K562 (cell line): ENCODE data around the gene DCAF17. TPM values are rescaled to one million over a fixed set of nuclear protein-coding genes. Genes with fewer than 3 reads are reported as not detected.
A peak's percentile ranks its signal among the peaks of the same experiment; 100 is the strongest.

ENCODE experiments used
- CHD4 ChIP-seq: fragments of 200-600 bp; sonication (generic); IDR thresholded peaks from 3 replicates; pipeline ENCODE4 v1.6.1; 2012; ENCODE audit warnings: low read depth, mild to moderate bottlenecking, mixed read lengths, low read length, inconsistent platforms; ENCODE audit not compliant: insufficient read depth, insufficient replicate concordance, poor library complexity, severe bottlenecking
- GTF2F1 ChIP-seq: IDR thresholded peaks from 2 replicates; pipeline ENCODE4 v1.6.1; 2011; ENCODE audit warnings: low read depth, low read length, improper control_type of control experiment
- HNRNPL ChIP-seq: fragments of 200-400 bp; formaldehyde crosslinking; IDR thresholded peaks from 2 replicates; pipeline ENCODE4 v1.6.1; 2017; ENCODE audit warnings: low read depth, mild to moderate bottlenecking, low read length
- KLF1 ChIP-seq: fragments of 450-650 bp; IDR thresholded peaks from 2 replicates; pipeline ENCODE4 v1.6.1; 2016; ENCODE audit warnings: missing genetic modification characterization, missing compliant biosample characterization
- KLF6 ChIP-seq: fragments of 250-450 bp; sonication (Bioruptor Pico); IDR thresholded peaks from 2 replicates; pipeline ENCODE4 v1.4.0; 2020; ENCODE audit warnings: mild to moderate bottlenecking, moderate library complexity, borderline replicate concordance
- MEIS2 ChIP-seq: fragments of 450-650 bp; IDR thresholded peaks from 2 replicates; pipeline ENCODE4 v1.6.1; 2014; ENCODE audit warnings: mild to moderate bottlenecking; ENCODE audit not compliant: partially characterized antibody
- MTA1 ChIP-seq: fragments of 450-650 bp; IDR thresholded peaks from 2 replicates; pipeline ENCODE4 v1.6.1; 2017; ENCODE audit warnings: borderline replicate concordance
- MYBL2 ChIP-seq, 2 experiments: fragments of 450-650 bp in 1 of 2; sonication (generic) in 1 of 2; formaldehyde crosslinking in 1 of 2; IDR thresholded peaks; 2 replicates each; pipeline versions ENCODE4 v1.6.1 to v1.8.1; 2017 to 2022; ENCODE audit warnings: borderline replicate concordance in 1 of 2, inconsistent platforms in 1 of 2, low read depth in 1 of 2, mild to moderate bottlenecking in 1 of 2, missing genetic modification reagents in 1 of 2, moderate library complexity in 1 of 2
- NR4A1 ChIP-seq, 2 experiments: fragments of 250-450 bp in 1 of 2; fragments of 450-650 bp in 1 of 2; sonication (Bioruptor Pico) in 1 of 2; IDR thresholded peaks; 2 replicates each; pipeline versions ENCODE4 v1.4.0 to v1.6.1; 2016 to 2020; ENCODE audit warnings: mild to moderate bottlenecking in 2 of 2, missing compliant biosample characterization in 1 of 2, missing genetic modification characterization in 1 of 2, moderate library complexity in 1 of 2
- SETDB1 ChIP-seq: IDR thresholded peaks from one replicate; pipeline ENCODE4 v1.6.1; 2012; ENCODE audit warnings: low read length, control low read depth, inconsistent platforms
- ZNF511 ChIP-seq: sonication (generic); formaldehyde crosslinking; IDR thresholded peaks from 2 replicates; pipeline ENCODE4 v1.8.0; 2022; ENCODE audit warnings: mild to moderate bottlenecking, missing genetic modification reagents
- ZNF518B ChIP-seq: fragments of 250-450 bp; sonication (Bioruptor Pico); IDR thresholded peaks from 2 replicates; pipeline ENCODE4 v1.5.0; 2021; ENCODE audit warnings: mild to moderate bottlenecking, moderate library complexity
- ZNF717 ChIP-seq: fragments of 250-450 bp; sonication (Bioruptor Pico); IDR thresholded peaks from 2 replicates; pipeline ENCODE4 v1.5.0; 2021
- polyA plus RNA-seq, 8 experiments: library from polyadenylated mRNA; depleted of rRNA in 4 of 8; stranded (reverse) in 5 of 8; unstranded in 3 of 8; fragments of >200 nt; fragmentation: Nextera tagmentation in 2 of 8; fragmentation: Illumina TruSeq in 1 of 8; extraction: Ambion mirVana in 2 of 8; extraction: Trizol in 1 of 8; gene quantifications; 2 replicates each; pipeline versions ENCODE4 v1.2.1 to v1.2.3, GENCODE V29; 2011 to 2014; ENCODE audit warnings: inconsistent platforms in 1 of 8, missing spikeins in 1 of 8
- total RNA-seq, 7 experiments: library from RNA; depleted of rRNA in 6 of 7; stranded (reverse); fragments of >200 nt in 6 of 7; fragmentation: Illumina TruSeq in 2 of 7; extraction: Trizol in 2 of 7; gene quantifications; 2 replicates each; pipeline versions ENCODE4 v1.2.1 to v1.2.3, GENCODE V29; 2011 to 2021; ENCODE audit warnings: low replicate concordance in 1 of 7
- TF ChIP-seq, protein P1 (sequence below): fragments of 250-450 bp; sonication (Bioruptor Pico); IDR thresholded peaks from 2 replicates; pipeline ENCODE4 v1.9.0; 2021; ENCODE audit warnings: mild to moderate bottlenecking, inconsistent platforms
- TF ChIP-seq, protein P2 (sequence below): fragments of 450-650 bp; conservative IDR thresholded peaks from 2 replicates; pipeline ENCODE4 v1.6.1; 2016; ENCODE audit warnings: missing genetic modification characterization, low read depth, mild to moderate bottlenecking, control low read depth, missing compliant biosample characterization
- TF ChIP-seq, protein P3 (sequence below): fragments of 450-650 bp; formaldehyde crosslinking; IDR thresholded peaks from 2 replicates; pipeline ENCODE4 v1.4.0; 2020; ENCODE audit warnings: mild to moderate bottlenecking, moderate library complexity

Gene DCAF17
- total and polyA plus RNA-seq, 9 of the 15 experiments (the other 6 are each of a cell fraction or from before 2014, with no cell fraction given), result 10.0 to 38.5 (median 27.1) TPM

- no peak for TF ChIP-seq ZNF518B
- TF ChIP-seq MTA1, result no peak
- TF ChIP-seq, protein P1, sequence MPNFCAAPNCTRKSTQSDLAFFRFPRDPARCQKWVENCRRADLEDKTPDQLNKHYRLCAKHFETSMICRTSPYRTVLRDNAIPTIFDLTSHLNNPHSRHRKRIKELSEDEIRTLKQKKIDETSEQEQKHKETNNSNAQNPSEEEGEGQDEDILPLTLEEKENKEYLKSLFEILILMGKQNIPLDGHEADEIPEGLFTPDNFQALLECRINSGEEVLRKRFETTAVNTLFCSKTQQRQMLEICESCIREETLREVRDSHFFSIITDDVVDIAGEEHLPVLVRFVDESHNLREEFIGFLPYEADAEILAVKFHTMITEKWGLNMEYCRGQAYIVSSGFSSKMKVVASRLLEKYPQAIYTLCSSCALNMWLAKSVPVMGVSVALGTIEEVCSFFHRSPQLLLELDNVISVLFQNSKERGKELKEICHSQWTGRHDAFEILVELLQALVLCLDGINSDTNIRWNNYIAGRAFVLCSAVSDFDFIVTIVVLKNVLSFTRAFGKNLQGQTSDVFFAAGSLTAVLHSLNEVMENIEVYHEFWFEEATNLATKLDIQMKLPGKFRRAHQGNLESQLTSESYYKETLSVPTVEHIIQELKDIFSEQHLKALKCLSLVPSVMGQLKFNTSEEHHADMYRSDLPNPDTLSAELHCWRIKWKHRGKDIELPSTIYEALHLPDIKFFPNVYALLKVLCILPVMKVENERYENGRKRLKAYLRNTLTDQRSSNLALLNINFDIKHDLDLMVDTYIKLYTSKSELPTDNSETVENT (CRISPR knock-in tag), result peak; percentile 72
- peak; percentile 46; the same call in 1 of the 2 replicates for TF ChIP-seq KLF1 (tag)
- TF ChIP-seq, protein P2, sequence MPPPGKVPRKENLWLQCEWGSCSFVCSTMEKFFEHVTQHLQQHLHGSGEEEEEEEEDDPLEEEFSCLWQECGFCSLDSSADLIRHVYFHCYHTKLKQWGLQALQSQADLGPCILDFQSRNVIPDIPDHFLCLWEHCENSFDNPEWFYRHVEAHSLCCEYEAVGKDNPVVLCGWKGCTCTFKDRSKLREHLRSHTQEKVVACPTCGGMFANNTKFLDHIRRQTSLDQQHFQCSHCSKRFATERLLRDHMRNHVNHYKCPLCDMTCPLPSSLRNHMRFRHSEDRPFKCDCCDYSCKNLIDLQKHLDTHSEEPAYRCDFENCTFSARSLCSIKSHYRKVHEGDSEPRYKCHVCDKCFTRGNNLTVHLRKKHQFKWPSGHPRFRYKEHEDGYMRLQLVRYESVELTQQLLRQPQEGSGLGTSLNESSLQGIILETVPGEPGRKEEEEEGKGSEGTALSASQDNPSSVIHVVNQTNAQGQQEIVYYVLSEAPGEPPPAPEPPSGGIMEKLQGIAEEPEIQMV (tag), result 0 out of 2 replicates have a peak, but pooled peaks have one; percentile 30
- TF ChIP-seq NR4A1 (CRISPR knock-in tag; IDR thresholded peaks at IDR 0.05), result 0 out of 2 replicates have a peak, but pooled peaks have one; percentile 30
- TF ChIP-seq NR4A1 (tag; IDR thresholded peaks at IDR 0.05), result peak; percentile 88
- TF ChIP-seq MEIS2, result no peak
- peak; percentile 67 for TF ChIP-seq HNRNPL
- no peak for TF ChIP-seq GTF2F1
- TF ChIP-seq ZNF717 (CRISPR knock-in tag), result no peak
- TF ChIP-seq MYBL2 (IDR thresholded peaks at IDR 0.05; ENCODE audit: low read depth), result no peak
- no peak for TF ChIP-seq MYBL2 (CRISPR knock-in tag; IDR thresholded peaks at IDR 0.05; ENCODE audit: borderline replicate concordance)
- TF ChIP-seq CHD4, result peak; percentile 14
- peak; percentile 73; the same call in 1 of the 2 replicates for TF ChIP-seq KLF6 (CRISPR knock-in tag)
- 0 out of 2 replicates have a peak, but pooled peaks have one; percentile 58 for TF ChIP-seq ZNF511 (CRISPR knock-in tag)
- TF ChIP-seq, protein P3, sequence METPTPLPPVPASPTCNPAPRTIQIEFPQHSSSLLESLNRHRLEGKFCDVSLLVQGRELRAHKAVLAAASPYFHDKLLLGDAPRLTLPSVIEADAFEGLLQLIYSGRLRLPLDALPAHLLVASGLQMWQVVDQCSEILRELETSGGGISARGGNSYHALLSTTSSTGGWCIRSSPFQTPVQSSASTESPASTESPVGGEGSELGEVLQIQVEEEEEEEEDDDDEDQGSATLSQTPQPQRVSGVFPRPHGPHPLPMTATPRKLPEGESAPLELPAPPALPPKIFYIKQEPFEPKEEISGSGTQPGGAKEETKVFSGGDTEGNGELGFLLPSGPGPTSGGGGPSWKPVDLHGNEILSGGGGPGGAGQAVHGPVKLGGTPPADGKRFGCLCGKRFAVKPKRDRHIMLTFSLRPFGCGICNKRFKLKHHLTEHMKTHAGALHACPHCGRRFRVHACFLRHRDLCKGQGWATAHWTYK (CRISPR knock-in tag), result no peak
- no peak for TF ChIP-seq SETDB1
These were observed 88.2 kb downstream of the DCAF17 start, which contains the start of gene CYBRD1 (continued) for GRCh38 chr2:171522052-171522787.
